A549 (cell line): ENCODE results near the gene PHYKPL. TPM values are rescaled to one million over a fixed set of nuclear protein-coding genes. Genes with fewer than 3 reads are reported as not detected.

Experiments
- ATAC-seq, 2 experiments: fragments of 200-7000 bp in 1 of 2; fragments of >200 bp in 1 of 2; cut with Nextera tagmentation in 1 of 2; cut with Tn5 transposase in 1 of 2; 3 replicates each; pipeline versions ENCODE4 v1.8.0 to v1.9.1; 2018 to 2020; ENCODE audit warnings: mild to moderate bottlenecking in 1 of 2, moderate library complexity in 1 of 2
- CTCF ChIA-PET: fragments of 300-600 bp; sonication (Branson Sonifier 250); formaldehyde crosslinking; extraction: SDS; loops from one replicate; lab custom pipeline; 2021; ENCODE audit warnings: antibody characterized with exemption, inconsistent platforms; lab: Yijun Ruan, JAX
- POLR2A ChIA-PET: fragments of 350-600 bp; formaldehyde crosslinking; extraction: SDS; loops from one replicate; lab custom pipeline; 2021; ENCODE audit warnings: antibody characterized with exemption, inconsistent platforms; lab: Yijun Ruan, JAX
- DNase-seq, 2 experiments: peaks; one replicate each; pipeline versions ENCODE4 v3.0.0 to v3.0.0-alpha.2; 2011 to 2016; ENCODE audit warnings: low read depth in 1 of 2, low spot score in 1 of 2
- FAIRE-seq: peaks from 2 replicates; lab custom pipeline; 2011; peaks lifted over from hg19 to GRCh38; lab: Jason Lieb, UNC
- H3K27ac ChIP-seq, 2 experiments: fragments of >200 bp; sonication (Bioruptor Twin); formaldehyde crosslinking; 3 replicates each; pipeline ENCODE4 v1.5.1; 2016 to 2017
- H3K4me1 ChIP-seq: fragments of >200 bp; sonication (Bioruptor Twin); formaldehyde crosslinking; 3 replicates; pipeline ENCODE4 v1.6.1; 2016
- H3K4me2 ChIP-seq: fragments of >200 bp; sonication (Bioruptor Twin); formaldehyde crosslinking; 3 replicates; pipeline ENCODE4 v1.6.1; 2016
- H3K4me3 ChIP-seq: fragments of >200 bp; sonication (Bioruptor Twin); formaldehyde crosslinking; 3 replicates; pipeline ENCODE4 v1.5.1; 2016
- H3K9me3 ChIP-seq: fragments of >200 bp; sonication (Bioruptor Twin); formaldehyde crosslinking; 3 replicates; pipeline ENCODE4 v1.6.1; 2016
- BHLHE40 ChIP-seq: IDR thresholded peaks from 2 replicates; pipeline ENCODE4 v1.6.1; 2012; ENCODE audit warnings: low read depth, low read length, inconsistent platforms
- CBX2 ChIP-seq: fragments of 200-600 bp; sonication (generic); IDR thresholded peaks from 2 replicates; pipeline ENCODE4 v1.6.1; 2016; ENCODE audit warnings: low read depth, mild to moderate bottlenecking, borderline replicate concordance
- CTCF ChIP-seq: fragments of >200 bp; sonication (Bioruptor Twin); formaldehyde crosslinking; IDR thresholded peaks from 3 replicates; pipeline ENCODE4 v1.5.1; 2016
- EHF ChIP-seq: fragments of 250-450 bp; sonication (Bioruptor Pico); IDR thresholded peaks from 2 replicates; pipeline ENCODE4 v1.5.0; 2020; ENCODE audit warnings: mild to moderate bottlenecking
- FOSB ChIP-seq: fragments of 250-450 bp; sonication (Bioruptor Pico); IDR thresholded peaks from 2 replicates; pipeline ENCODE4 v1.5.0; 2020; ENCODE audit warnings: mild to moderate bottlenecking, moderate library complexity
- FOXS1 ChIP-seq: fragments of 250-450 bp; sonication (Bioruptor Pico); IDR thresholded peaks from 2 replicates; pipeline ENCODE4 v1.5.0; 2020; ENCODE audit warnings: mild to moderate bottlenecking, moderate library complexity
- HEYL ChIP-seq: fragments of 250-450 bp; sonication (Bioruptor Pico); IDR thresholded peaks from 2 replicates; pipeline ENCODE4 v1.8.0; 2021; ENCODE audit warnings: mild to moderate bottlenecking, moderate library complexity
- HOXA7 ChIP-seq: fragments of 250-450 bp; sonication (Bioruptor Pico); IDR thresholded peaks from 2 replicates; pipeline ENCODE4 v1.5.0; 2020; ENCODE audit warnings: mild to moderate bottlenecking, moderate library complexity
- HOXB5 ChIP-seq: fragments of 250-450 bp; sonication (Bioruptor Pico); IDR thresholded peaks from 2 replicates; pipeline ENCODE4 v1.5.0; 2020; ENCODE audit warnings: mild to moderate bottlenecking, moderate library complexity
- KDM5A ChIP-seq: fragments of 200-600 bp; sonication (generic); IDR thresholded peaks from 2 replicates; pipeline ENCODE4 v1.6.1; 2016; ENCODE audit warnings: antibody characterized with exemption, mild to moderate bottlenecking
- MAFK ChIP-seq: fragments of 450-650 bp; IDR thresholded peaks from 2 replicates; pipeline ENCODE4 v1.6.1; 2014; ENCODE audit not compliant: partially characterized antibody
- NFE2L2 ChIP-seq: fragments of 150-350 bp; conservative IDR thresholded peaks from 2 replicates; pipeline ENCODE4 v1.6.1; 2014; ENCODE audit warnings: low read length
- NPAS2 ChIP-seq: fragments of 250-450 bp; sonication (Bioruptor Pico); IDR thresholded peaks from 2 replicates; pipeline ENCODE4 v1.8.0; 2022; ENCODE audit warnings: mild to moderate bottlenecking, moderate library complexity, borderline replicate concordance
- NR3C1 ChIP-seq: fragments of >200 bp; sonication (Bioruptor Twin); formaldehyde crosslinking; IDR thresholded peaks from 3 replicates; pipeline ENCODE4 v1.6.1; 2017
- PHF8 ChIP-seq: fragments of 200-600 bp; sonication (generic); IDR thresholded peaks from 2 replicates; pipeline ENCODE4 v1.6.1; 2016; ENCODE audit warnings: low read depth, mild to moderate bottlenecking, antibody characterized with exemption, moderate library complexity, borderline replicate concordance
- RAD21 ChIP-seq, 2 experiments: fragments of >200 bp in 1 of 2; sonication (Bioruptor Twin) in 1 of 2; formaldehyde crosslinking in 1 of 2; IDR thresholded peaks in 1 of 2; conservative IDR thresholded peaks in 1 of 2; 2 replicates in 1 of 2; 3 replicates in 1 of 2; pipeline ENCODE4 v1.6.1; 2012 to 2018; ENCODE audit warnings: inconsistent platforms in 1 of 2
- RCOR1 ChIP-seq: fragments of 150-350 bp; IDR thresholded peaks from 2 replicates; pipeline ENCODE4 v1.6.1; 2014; ENCODE audit warnings: antibody characterized with exemption, low read length, low read depth
- RFX5 ChIP-seq: fragments of 450-650 bp; IDR thresholded peaks from 2 replicates; pipeline ENCODE4 v1.7.1; 2014; ENCODE audit warnings: antibody characterized with exemption, mild to moderate bottlenecking, moderate library complexity
- SMC3 ChIP-seq: fragments of >200 bp; sonication (Bioruptor Twin); formaldehyde crosslinking; IDR thresholded peaks from 3 replicates; pipeline ENCODE4 v1.6.1; 2018; ENCODE audit warnings: inconsistent platforms
- SREBF2 ChIP-seq: fragments of 450-650 bp; IDR thresholded peaks from 2 replicates; pipeline ENCODE4 v1.6.1; 2014; ENCODE audit warnings: mild to moderate bottlenecking, moderate library complexity
- TFCP2L1 ChIP-seq: fragments of 250-450 bp; sonication (Bioruptor Pico); IDR thresholded peaks from 2 replicates; pipeline ENCODE4 v1.5.0; 2021; ENCODE audit warnings: mild to moderate bottlenecking
- WGBS: methylation state at CpG from one replicate; pipeline ENCODE4 v1.1.6; 2017; ENCODE audit errors: missing lambda C conversion rate; 5-methylcytosine and 5-hydroxymethylcytosine counted together
- polyA plus RNA-seq, 4 experiments: library from polyadenylated mRNA; depleted of rRNA in 3 of 4; stranded (reverse); fragments of >200 nt; fragmentation: RNase III in 1 of 4; extraction: RNeasy Plus Mini Kit Qiagen cat#74134 plus additional on column Dnase treatment in 1 of 4; gene quantifications; 2 replicates in 3 of 4; 3 replicates in 1 of 4; pipeline ENCODE4 v1.2.3, GENCODE V29; 2011 to 2017
- TF ChIP-seq, protein P1 (sequence below): IDR thresholded peaks from 2 replicates; pipeline ENCODE4 v1.6.1; 2012
- TF ChIP-seq, protein P2 (sequence below): IDR thresholded peaks from 2 replicates; pipeline ENCODE4 v1.6.1; 2012
- TF ChIP-seq, protein P3 (sequence below): fragments of 250-450 bp; sonication (Bioruptor Pico); IDR thresholded peaks from 2 replicates; pipeline ENCODE4 v1.5.0; 2020; ENCODE audit warnings: low read depth, mild to moderate bottlenecking, moderate library complexity

PHYKPL gene
- polyA plus RNA-seq, 2 of the 4 experiments (the other 2 are of a cell fraction): 13.0 to 21.9 TPM

GRCh38 chr5:178165581-178165980, 67.0 kb downstream of the PHYKPL start:
- no peaks in the 10 kb centered on the region for H3K9me3 ChIP-seq
- POLR2A ChIA-PET: no interaction called here
- TF ChIP-seq SREBF2 (no peak), FOXS1 (CRISPR knock-in tag) (no peak), EHF (CRISPR knock-in tag) (no peak), HOXA7 (CRISPR knock-in tag) (no peak), NFE2L2 (no peak), HOXB5 (CRISPR knock-in tag) (no peak), KDM5A (no peak), TFCP2L1 (CRISPR knock-in tag) (no peak), PHF8 (no peak), MAFK (no peak), BHLHE40 (no peak), CBX2 (no peak), CTCF (no peak), NR3C1 (no peak), RCOR1 (no peak), RFX5 (no peak)
- TF ChIP-seq, protein P1, sequence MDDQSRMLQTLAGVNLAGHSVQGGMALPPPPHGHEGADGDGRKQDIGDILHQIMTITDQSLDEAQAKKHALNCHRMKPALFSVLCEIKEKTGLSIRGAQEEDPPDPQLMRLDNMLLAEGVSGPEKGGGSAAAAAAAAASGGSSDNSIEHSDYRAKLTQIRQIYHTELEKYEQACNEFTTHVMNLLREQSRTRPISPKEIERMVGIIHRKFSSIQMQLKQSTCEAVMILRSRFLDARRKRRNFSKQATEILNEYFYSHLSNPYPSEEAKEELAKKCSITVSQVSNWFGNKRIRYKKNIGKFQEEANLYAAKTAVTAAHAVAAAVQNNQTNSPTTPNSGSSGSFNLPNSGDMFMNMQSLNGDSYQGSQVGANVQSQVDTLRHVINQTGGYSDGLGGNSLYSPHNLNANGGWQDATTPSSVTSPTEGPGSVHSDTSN: no peak
- TF ChIP-seq, all 56 proteins: peak for 0
- ATAC-seq (no peak), FAIRE-seq (no peak), DNase-seq (no peak)
- Histone ChIP-seq H3K4me1 (no peaks in the 10 kb centered on the region), H3K4me2 (no peak overlapping the region), H3K27ac (no peak overlapping the region), H3K4me3 (no peak overlapping the region)
- WGBS: 88% methylated on average over 30 of the region's 38 CpGs
- CTCF ChIA-PET: interaction anchor here (0.6 to 4.1 kb wide), 5 partner anchors 12 to 90 kb away, joined by 3 to 31 read pairs (median 3); partner anchors contain the start of gene NHP2

DNA sequence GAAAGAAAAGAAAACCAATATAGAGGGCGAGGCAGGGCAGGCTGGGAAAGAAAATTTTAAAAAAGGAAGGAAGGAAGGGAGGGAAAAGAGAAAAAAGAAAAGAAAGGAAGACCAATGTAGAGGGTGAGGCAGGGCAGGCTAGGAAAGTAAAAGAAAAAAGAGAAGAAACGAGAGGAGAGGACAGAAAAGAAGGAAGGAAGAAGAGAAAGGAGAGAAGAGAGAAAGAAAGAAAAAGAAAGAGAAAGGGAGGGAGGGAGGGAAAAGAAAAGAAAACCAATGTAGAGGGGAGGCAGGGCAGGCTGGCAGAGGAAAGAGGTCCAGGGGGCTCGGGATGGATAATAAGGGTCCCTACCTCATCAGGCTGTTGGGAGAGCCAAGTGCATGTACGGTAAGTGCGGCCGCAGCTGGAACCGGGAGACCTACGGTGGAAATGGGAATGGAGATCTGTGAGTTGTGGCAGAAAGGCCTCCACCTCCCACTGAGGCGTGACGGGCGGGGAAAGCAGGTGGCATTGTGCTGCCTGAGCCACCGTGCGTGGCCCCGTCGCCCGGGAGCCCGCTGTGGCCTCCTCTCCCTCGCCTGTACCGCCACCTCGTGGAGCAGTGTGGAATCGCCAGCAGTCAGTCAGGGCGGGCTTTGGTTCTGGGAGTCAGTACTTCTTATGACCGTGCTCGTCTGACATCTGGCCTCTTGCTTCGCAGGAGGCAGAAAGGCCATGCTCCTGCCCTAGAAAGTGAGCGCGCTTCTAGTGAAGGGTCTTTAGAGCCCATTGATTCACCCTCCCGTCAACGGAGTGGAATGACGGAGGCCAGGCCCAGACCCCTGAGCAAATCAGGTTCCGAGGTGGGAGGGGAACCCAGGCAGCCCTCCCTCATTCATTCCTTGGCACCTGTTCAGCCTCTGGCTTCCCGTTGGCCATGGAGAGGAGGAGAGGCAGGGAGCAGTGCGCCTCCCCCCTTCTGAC, 68.5 kb downstream of the PHYKPL start:
- 18% methylated on average over 23 of the region's 33 CpGs for WGBS
- Histone ChIP-seq H3K4me3 (peak overlapping the region; percentile 15; the same call in 1 of the 3 replicates), H3K4me2 (peak overlapping the region; percentile 75), H3K4me1 (no peaks in the 10 kb centered on the region), H3K27ac (0 out of 6 replicates have a peak overlapping the region, but pooled peaks of 1 of the 2 experiments have one; percentile 18), H3K9me3 (no peaks in the 10 kb centered on the region)
- DNase-seq (peak; percentile 77 to 89), FAIRE-seq (no peak), ATAC-seq (peak; percentile 95 to 99)
- TF ChIP-seq HEYL: no peak
- peak; percentile 88 for TF ChIP-seq CTCF
- TF ChIP-seq, protein P2, sequence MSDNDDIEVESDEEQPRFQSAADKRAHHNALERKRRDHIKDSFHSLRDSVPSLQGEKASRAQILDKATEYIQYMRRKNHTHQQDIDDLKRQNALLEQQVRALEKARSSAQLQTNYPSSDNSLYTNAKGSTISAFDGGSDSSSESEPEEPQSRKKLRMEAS: peak; percentile 58; the same call in 1 of the 2 replicates
- no peak for TF ChIP-seq NPAS2 (CRISPR knock-in tag)
- TF ChIP-seq RCOR1: no peak
- no peak for TF ChIP-seq FOSB
- TF ChIP-seq CBX2: no peak
- TF ChIP-seq SMC3: peak; percentile 84
- peak; percentile 91 to 92 for TF ChIP-seq RAD21 (conservative IDR thresholded peaks at IDR 0.05 in 1 of 2, IDR thresholded peaks at IDR 0.05 in 1 of 2)
- TF ChIP-seq, protein P3, sequence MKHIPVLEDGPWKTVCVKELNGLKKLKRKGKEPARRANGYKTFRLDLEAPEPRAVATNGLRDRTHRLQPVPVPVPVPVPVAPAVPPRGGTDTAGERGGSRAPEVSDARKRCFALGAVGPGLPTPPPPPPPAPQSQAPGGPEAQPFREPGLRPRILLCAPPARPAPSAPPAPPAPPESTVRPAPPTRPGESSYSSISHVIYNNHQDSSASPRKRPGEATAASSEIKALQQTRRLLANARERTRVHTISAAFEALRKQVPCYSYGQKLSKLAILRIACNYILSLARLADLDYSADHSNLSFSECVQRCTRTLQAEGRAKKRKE (CRISPR knock-in tag): no peak
- ChIA-PET POLR2A (no interaction called here), CTCF (interaction anchor here (0.7 to 12.1 kb wide), 13 partner anchors 9 to 557 kb away, joined by 3 to 110 read pairs (median 3); partner anchors contain the start of gene NHP2)
